ENCODE results near the gene CLRN2. TPM values are rescaled to one million over a fixed set of nuclear protein-coding genes. Genes with fewer than 3 reads are reported as not detected.

Gene CLRN2
- total RNA-seq, 1 donor: not detected

GRCh38 chr4:17480210-17480927 lies 34.6 kb upstream of the CLRN2 start:
- no peak overlapping the region for H3K4me3 ChIP-seq (ENCODE audit: low read depth, low read length)
- no peak for TF ChIP-seq CTCF (IDR thresholded peaks at IDR 0.05; ENCODE audit: insufficient read depth, low read depth, low read length)
- no peak for DNase-seq (ENCODE audit: low read depth)

GRCh38 chr4:17480955-17481354 lies 34.0 kb upstream of the CLRN2 start:
- no peak for DNase-seq (ENCODE audit: low read depth)
- no peak overlapping the region for H3K4me3 ChIP-seq (ENCODE audit: low read depth, low read length)
- TF ChIP-seq CTCF (IDR thresholded peaks at IDR 0.05; ENCODE audit: insufficient read depth, low read depth, low read length): no peak

GRCh38 chr4:17482716-17483115 lies 32.2 kb upstream of the CLRN2 start:
- no peak overlapping the region for H3K4me3 ChIP-seq (ENCODE audit: low read depth, low read length)
- no peak for TF ChIP-seq CTCF (IDR thresholded peaks at IDR 0.05; ENCODE audit: insufficient read depth, low read depth, low read length)
- no peak for DNase-seq (ENCODE audit: low read depth)

- no peak for DNase-seq (ENCODE audit: low read depth)
- no peak overlapping the region for H3K4me3 ChIP-seq (ENCODE audit: low read depth, low read length)
- no peak for TF ChIP-seq CTCF (IDR thresholded peaks at IDR 0.05; ENCODE audit: insufficient read depth, low read depth, low read length)
Measured at GRCh38 chr4:17489123-17489522, 25.8 kb upstream of the CLRN2 start.

GRCh38 chr4:17489721-17490120 lies 25.2 kb upstream of the CLRN2 start:
- DNase-seq (ENCODE audit: low read depth): no peak
- no peak overlapping the region for H3K4me3 ChIP-seq (ENCODE audit: low read depth, low read length)
- TF ChIP-seq CTCF (IDR thresholded peaks at IDR 0.05; ENCODE audit: insufficient read depth, low read depth, low read length): no peak

GRCh38 chr4:17490575-17491059 lies 24.3 kb upstream of the CLRN2 start:
- no peak for DNase-seq (ENCODE audit: low read depth)
- no peak overlapping the region for H3K4me3 ChIP-seq (ENCODE audit: low read depth, low read length)
- TF ChIP-seq CTCF (IDR thresholded peaks at IDR 0.05; ENCODE audit: insufficient read depth, low read depth, low read length): no peak

- H3K4me3 ChIP-seq (ENCODE audit: low read depth, low read length): no peak overlapping the region
- DNase-seq (ENCODE audit: low read depth): no peak
- TF ChIP-seq CTCF (IDR thresholded peaks at IDR 0.05; ENCODE audit: insufficient read depth, low read depth, low read length): no peak
Measured at GRCh38 chr4:17491196-17491595, 23.8 kb upstream of the CLRN2 start.

Measured in fibroblast of villous mesenchyme (primary cell).